DND-41 (cell line): Measurements from ENCODE around the gene ETV1.

Source experiments
- EZH2 ChIP-seq: IDR thresholded peaks from 3 replicates; pipeline ENCODE4 v1.6.1; 2012; ENCODE audit warnings: borderline replicate concordance, low read depth, mild to moderate bottlenecking, moderate library complexity, low read length, inconsistent platforms; ENCODE audit not compliant: severe bottlenecking
- TF ChIP-seq, protein P1 (sequence below): IDR thresholded peaks from 2 replicates; pipeline ENCODE4 v1.5.1; 2012; ENCODE audit warnings: borderline replicate concordance, low read length, moderate library complexity, mild to moderate bottlenecking; ENCODE audit not compliant: poor library complexity, severe bottlenecking; ENCODE audit errors: extremely low read depth

GRCh38 chr7:13849163-13849892 is 140.1 kb downstream of the ETV1 start:
- TF ChIP-seq, protein P1, sequence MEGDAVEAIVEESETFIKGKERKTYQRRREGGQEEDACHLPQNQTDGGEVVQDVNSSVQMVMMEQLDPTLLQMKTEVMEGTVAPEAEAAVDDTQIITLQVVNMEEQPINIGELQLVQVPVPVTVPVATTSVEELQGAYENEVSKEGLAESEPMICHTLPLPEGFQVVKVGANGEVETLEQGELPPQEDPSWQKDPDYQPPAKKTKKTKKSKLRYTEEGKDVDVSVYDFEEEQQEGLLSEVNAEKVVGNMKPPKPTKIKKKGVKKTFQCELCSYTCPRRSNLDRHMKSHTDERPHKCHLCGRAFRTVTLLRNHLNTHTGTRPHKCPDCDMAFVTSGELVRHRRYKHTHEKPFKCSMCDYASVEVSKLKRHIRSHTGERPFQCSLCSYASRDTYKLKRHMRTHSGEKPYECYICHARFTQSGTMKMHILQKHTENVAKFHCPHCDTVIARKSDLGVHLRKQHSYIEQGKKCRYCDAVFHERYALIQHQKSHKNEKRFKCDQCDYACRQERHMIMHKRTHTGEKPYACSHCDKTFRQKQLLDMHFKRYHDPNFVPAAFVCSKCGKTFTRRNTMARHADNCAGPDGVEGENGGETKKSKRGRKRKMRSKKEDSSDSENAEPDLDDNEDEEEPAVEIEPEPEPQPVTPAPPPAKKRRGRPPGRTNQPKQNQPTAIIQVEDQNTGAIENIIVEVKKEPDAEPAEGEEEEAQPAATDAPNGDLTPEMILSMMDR, result no peak
- no peak for TF ChIP-seq EZH2
